ENCODE data around the gene SYCE1L. TPM values are rescaled to one million over a fixed set of nuclear protein-coding genes. Genes with fewer than 3 reads are reported as not detected.

The SYCE1L gene
- total RNA-seq, 4 donors from 2014 or later = 3.9 TPM; not detected in 3

DNA sequence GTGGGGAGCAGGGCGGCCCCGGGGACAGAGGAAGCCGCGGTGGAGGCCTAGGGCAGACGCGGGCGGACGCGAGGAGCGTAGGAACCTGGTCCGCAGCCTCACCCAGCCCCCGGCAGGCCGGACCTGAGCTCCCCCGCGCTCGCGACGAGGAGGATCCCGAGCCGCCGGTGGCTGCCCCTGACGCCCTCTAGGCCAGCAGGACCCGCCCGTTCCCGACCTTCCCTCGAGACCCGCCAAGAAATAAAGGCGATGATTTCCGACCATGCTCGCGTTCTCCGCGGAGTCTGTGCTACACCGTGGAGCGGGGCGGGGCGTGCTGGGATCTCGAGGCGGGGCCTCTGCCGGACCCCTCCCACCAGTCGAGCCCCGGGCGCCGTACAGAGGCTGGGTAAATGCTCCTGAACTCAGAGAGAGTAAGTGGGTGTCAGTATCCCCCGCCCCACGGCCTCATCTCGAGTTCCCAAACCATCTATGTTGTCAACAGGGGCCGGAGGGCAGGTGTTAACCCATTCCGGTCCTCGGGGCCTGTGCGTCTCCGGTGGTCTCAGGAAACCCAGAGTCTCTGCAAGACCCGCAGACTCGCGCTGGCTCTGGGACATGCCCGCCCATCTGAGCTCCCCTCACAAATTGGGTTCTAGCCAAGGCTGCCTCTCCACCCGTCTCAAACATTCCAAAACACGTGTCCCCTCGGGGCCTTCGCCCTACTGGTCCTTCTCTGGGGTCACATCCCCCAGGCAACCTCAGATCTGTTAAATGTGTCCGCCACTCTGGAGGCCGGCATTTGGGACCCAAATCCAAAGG, 13.7 kb downstream of the SYCE1L start:
- peak; percentile 56 to 60 for DNase-seq
- intact Hi-C loops (cut with DNase I) = no loop called here
- Histone ChIP-seq H3K4me1 (peaks cover 0 to 12% of the 10 kb centered on the region in 2 donors), H3K27ac (peak overlapping the region; percentile 7 to 65 (median 49)), H3K27me3 (no peaks in the 10 kb centered on the region), H3K4me3 (replicated peaks in 1 of 3) (peak overlapping the region; percentile 30 to 77 (median 47)), H3K36me3 (no peaks in the 10 kb centered on the region), H3K9me3 (no peaks in the 10 kb centered on the region)
- WGBS, 2 donors = 36% methylated on average over 17 to 29 of the region's 62 CpGs
- TF ChIP-seq, protein P1, sequence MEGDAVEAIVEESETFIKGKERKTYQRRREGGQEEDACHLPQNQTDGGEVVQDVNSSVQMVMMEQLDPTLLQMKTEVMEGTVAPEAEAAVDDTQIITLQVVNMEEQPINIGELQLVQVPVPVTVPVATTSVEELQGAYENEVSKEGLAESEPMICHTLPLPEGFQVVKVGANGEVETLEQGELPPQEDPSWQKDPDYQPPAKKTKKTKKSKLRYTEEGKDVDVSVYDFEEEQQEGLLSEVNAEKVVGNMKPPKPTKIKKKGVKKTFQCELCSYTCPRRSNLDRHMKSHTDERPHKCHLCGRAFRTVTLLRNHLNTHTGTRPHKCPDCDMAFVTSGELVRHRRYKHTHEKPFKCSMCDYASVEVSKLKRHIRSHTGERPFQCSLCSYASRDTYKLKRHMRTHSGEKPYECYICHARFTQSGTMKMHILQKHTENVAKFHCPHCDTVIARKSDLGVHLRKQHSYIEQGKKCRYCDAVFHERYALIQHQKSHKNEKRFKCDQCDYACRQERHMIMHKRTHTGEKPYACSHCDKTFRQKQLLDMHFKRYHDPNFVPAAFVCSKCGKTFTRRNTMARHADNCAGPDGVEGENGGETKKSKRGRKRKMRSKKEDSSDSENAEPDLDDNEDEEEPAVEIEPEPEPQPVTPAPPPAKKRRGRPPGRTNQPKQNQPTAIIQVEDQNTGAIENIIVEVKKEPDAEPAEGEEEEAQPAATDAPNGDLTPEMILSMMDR (IDR thresholded peaks at IDR 0.05) = no peak
- peak in 1 of 2 donors; percentile 22 for TF ChIP-seq POLR2A (IDR thresholded peaks at IDR 0.05)

DNA sequence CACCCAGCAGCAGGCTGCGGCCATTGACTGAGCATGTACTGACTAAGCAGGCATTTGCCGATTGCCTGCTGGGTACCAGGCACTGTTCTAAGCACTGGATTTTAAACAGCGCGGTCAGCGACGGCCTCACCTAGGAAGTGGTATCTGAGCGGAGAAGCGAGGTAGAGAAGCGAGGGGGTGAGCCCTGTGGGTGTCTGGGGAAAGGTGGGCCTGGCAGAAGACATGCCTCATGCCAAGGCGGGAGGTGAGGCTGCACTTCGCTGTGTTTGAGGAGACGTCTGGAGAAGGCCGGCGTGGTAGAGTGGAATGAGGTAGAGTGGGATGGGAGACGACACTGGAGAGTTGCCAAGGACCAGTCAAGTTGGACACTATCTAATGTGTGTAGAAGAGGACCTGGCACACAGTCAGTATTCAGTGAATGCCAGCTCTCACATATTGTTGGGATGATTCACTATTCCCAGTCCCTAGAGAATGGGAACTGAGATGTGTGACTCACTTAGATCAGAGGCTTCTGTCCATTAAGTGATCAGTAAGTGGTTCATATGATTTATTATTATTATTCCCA, 14.4 kb downstream of the SYCE1L start:
- no peak overlapping the region for H3K27ac ChIP-seq
- H3K9me3 ChIP-seq = no peaks in the 10 kb centered on the region
- 83 to 90% methylated on average over 15 of the region's 15 CpGs for WGBS, 2 donors
- no peaks in the 10 kb centered on the region for H3K27me3 ChIP-seq
- H3K4me3 ChIP-seq (replicated peaks in 1 of 3) = no peak overlapping the region
- intact Hi-C loops (cut with DNase I) = no loop called here
- peak in 1 of 2 donors; percentile 5 for DNase-seq
- H3K36me3 ChIP-seq = no peaks in the 10 kb centered on the region
- TF ChIP-seq POLR2A (IDR thresholded peaks at IDR 0.05) = no peak
- TF ChIP-seq, protein P1 (IDR thresholded peaks at IDR 0.05) = no peak
- H3K4me1 ChIP-seq = peaks cover 0 to 12% of the 10 kb centered on the region in 2 donors

DNA sequence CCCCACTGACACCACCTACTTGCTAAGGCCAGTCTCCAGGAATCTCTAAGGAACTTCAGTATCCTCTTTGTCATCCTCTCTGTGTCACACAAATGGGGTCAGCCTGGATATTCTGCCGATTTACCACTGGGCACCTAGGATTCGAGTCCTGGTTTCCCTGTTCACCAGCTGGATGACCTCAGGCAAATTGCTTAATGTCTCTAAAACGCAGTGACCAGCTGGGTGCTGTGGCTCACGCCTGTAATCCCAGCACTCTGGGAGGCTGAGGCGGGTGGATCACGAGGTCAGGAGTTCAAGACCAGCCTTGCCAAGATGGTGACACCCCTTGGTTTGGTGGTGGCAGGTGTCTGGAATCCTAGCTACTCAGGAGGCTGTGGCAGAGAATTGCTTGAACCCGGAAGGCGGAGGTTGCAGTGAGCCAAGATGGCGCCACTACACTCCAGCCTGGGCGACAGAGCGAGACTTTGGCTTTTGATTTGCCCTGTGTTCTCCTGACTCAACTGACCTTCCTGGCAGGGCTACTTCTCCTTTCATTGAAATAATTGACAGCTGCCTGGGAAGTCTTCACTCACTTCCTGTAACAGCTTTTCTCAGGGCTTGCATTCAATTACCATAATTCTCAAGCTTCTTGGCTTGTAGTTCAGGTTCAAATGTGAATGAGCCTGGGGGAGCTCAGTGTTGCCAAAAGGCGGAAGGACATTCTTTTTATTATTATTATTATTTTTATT, 15.4 kb downstream of the SYCE1L start:
- no peak overlapping the region for H3K4me3 ChIP-seq (replicated peaks in 1 of 3)
- peaks cover 0 to 12% of the 10 kb centered on the region in 2 donors for H3K4me1 ChIP-seq
- DNase-seq = no peak
- intact Hi-C loops (cut with DNase I) = no loop called here
- H3K27ac ChIP-seq = no peak overlapping the region
- no peaks in the 10 kb centered on the region for H3K27me3 ChIP-seq
- 81 to 90% methylated on average over 10 to 12 of the region's 12 CpGs for WGBS, 2 donors
- no peaks in the 10 kb centered on the region for H3K36me3 ChIP-seq
- H3K9me3 ChIP-seq = no peaks in the 10 kb centered on the region
- TF ChIP-seq, protein P1 (IDR thresholded peaks at IDR 0.05) = no peak
- no peak for TF ChIP-seq POLR2A (IDR thresholded peaks at IDR 0.05)

DNA sequence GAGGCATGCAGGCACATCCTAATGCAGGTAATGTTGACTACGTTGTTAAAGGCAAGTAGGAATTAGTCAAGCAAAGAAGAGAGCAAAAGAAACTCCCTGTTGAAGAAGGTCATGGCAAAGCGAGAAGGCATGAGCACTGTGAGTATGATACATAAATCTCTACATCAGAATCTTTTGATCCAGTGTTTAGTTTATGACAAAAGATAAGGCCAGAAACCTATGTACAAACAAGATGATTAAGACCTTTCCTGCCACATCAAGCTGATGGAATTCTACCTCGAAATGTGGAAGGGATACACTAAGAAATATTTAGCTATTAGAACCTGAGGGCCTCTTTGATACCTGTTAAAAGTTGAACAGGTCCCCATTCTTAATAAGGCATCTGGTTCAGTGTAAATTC, 20.2 kb downstream of the SYCE1L start:
- 82 to 83% methylated on average over 3 of the region's 3 CpGs for WGBS, 2 donors
- Histone ChIP-seq H3K36me3 (no peaks in the 10 kb centered on the region), H3K27me3 (no peaks in the 10 kb centered on the region), H3K27ac (no peak overlapping the region), H3K9me3 (no peaks in the 10 kb centered on the region), H3K4me3 (replicated peaks in 1 of 3) (no peak overlapping the region), H3K4me1 (peaks cover 0 to 3% of the 10 kb centered on the region in 2 donors)
- TF ChIP-seq, protein P1 (IDR thresholded peaks at IDR 0.05) = no peak
- TF ChIP-seq POLR2A (IDR thresholded peaks at IDR 0.05) = no peak
- no peak for DNase-seq
- intact Hi-C loops (cut with DNase I) = no loop called here
